Activated T-helper 17 cell treated with anti-CD3 and anti-CD28 coated beads, Interleukin-2, amount 50 U/mL, for 72 hours (primary cell): ENCODE measurements around the gene OLIG3. TPM values are rescaled to one million over a fixed set of nuclear protein-coding genes. Genes with fewer than 3 reads are reported as not detected.

ENCODE experiments used
- ATAC-seq: fragments of 150-1000 bp; cut with Tn5 transposase; replicated peaks from 2 replicates; pipeline ENCODE4 v1.10.0; 2021; ENCODE audit warnings: mild to moderate bottlenecking, moderate library complexity
- H3K27ac Mint-ChIP-seq: one replicate; pipeline ENCODE4 v1.8.0; 2022; ENCODE audit warnings: mixed read lengths
- H3K27me3 Mint-ChIP-seq: one replicate; pipeline ENCODE4 v1.8.0; 2022; ENCODE audit warnings: mixed read lengths
- H3K36me3 Mint-ChIP-seq: one replicate; pipeline ENCODE4 v1.8.0; 2022; ENCODE audit warnings: low read depth, mild to moderate bottlenecking, mixed read lengths
- H3K4me1 Mint-ChIP-seq: one replicate; pipeline ENCODE4 v1.8.0; 2022; ENCODE audit warnings: mixed read lengths
- H3K4me3 Mint-ChIP-seq: one replicate; pipeline ENCODE4 v1.8.0; 2022; ENCODE audit warnings: mild to moderate bottlenecking, mixed read lengths
- H3K9me3 Mint-ChIP-seq: one replicate; pipeline ENCODE4 v1.8.0; 2022; ENCODE audit warnings: mixed read lengths
- total RNA-seq, 2 donors: library from RNA; stranded (reverse); gene quantifications; one replicate each; pipeline ENCODE4 v1.2.3, GENCODE V29; 2022

OLIG3 gene
- total RNA-seq, 2 donors from 2014 or later = 3.5 TPM

GRCh38 chr6:137512757-137513605, 18.8 kb upstream of the OLIG3 start:
- H3K4me1 Mint-ChIP-seq = peaks cover 4% of the 10 kb centered on the region
- ATAC-seq = no peak
- H3K27ac Mint-ChIP-seq = no peak overlapping the region
- no peaks in the 10 kb centered on the region for H3K9me3 Mint-ChIP-seq
- no peak overlapping the region for H3K4me3 Mint-ChIP-seq
- H3K36me3 Mint-ChIP-seq = no peaks in the 10 kb centered on the region
- H3K27me3 Mint-ChIP-seq = peaks cover 72% of the 10 kb centered on the region

GRCh38 chr6:137510923-137511322, 16.7 kb upstream of the OLIG3 start:
- Mint-ChIP-seq H3K4me3 (no peak overlapping the region), H3K27me3 (peaks cover 65% of the 10 kb centered on the region), H3K4me1 (peaks cover 9% of the 10 kb centered on the region), H3K9me3 (peaks cover 5% of the 10 kb centered on the region), H3K27ac (no peak overlapping the region), H3K36me3 (no peaks in the 10 kb centered on the region)
- no peak for ATAC-seq

- no peak overlapping the region for H3K4me3 Mint-ChIP-seq
Measured at GRCh38 chr6:137498481-137499190, 4.4 kb upstream of the OLIG3 start.

GRCh38 chr6:137497721-137498463, 3.7 kb upstream of the OLIG3 start:
- peak; percentile 17 for ATAC-seq
- peaks cover 20% of the 10 kb centered on the region for H3K36me3 Mint-ChIP-seq
- peaks cover 63% of the 10 kb centered on the region for H3K27me3 Mint-ChIP-seq
- H3K27ac Mint-ChIP-seq = no peak overlapping the region
- H3K4me3 Mint-ChIP-seq = peak overlapping the region; percentile 71
- no peaks in the 10 kb centered on the region for H3K9me3 Mint-ChIP-seq
- H3K4me1 Mint-ChIP-seq = peaks cover 10% of the 10 kb centered on the region

More at GRCh38 chr6:137498481-137499190, 4.4 kb upstream of the OLIG3 start:
- Mint-ChIP-seq H3K36me3 (peaks cover 15% of the 10 kb centered on the region), H3K4me1 (peaks cover 10% of the 10 kb centered on the region), H3K27ac (no peak overlapping the region), H3K9me3 (no peaks in the 10 kb centered on the region), H3K27me3 (peaks cover 62% of the 10 kb centered on the region)
- no peak for ATAC-seq

- H3K27ac Mint-ChIP-seq = no peak overlapping the region
Measured at GRCh38 chr6:137496909-137497720, 2.9 kb upstream of the OLIG3 start.

GRCh38 chr6:137496368-137496767, 2.2 kb upstream of the OLIG3 start:
- Mint-ChIP-seq H3K4me1 (peaks cover 15% of the 10 kb centered on the region), H3K27ac (no peak overlapping the region), H3K4me3 (peak overlapping the region; percentile 71), H3K9me3 (no peaks in the 10 kb centered on the region), H3K36me3 (peaks cover 27% of the 10 kb centered on the region), H3K27me3 (peaks cover 68% of the 10 kb centered on the region)
- ATAC-seq = no peak

More at GRCh38 chr6:137496909-137497720, 2.9 kb upstream of the OLIG3 start:
- peak; percentile 3 for ATAC-seq
- Mint-ChIP-seq H3K4me3 (peak overlapping the region; percentile 71), H3K4me1 (peaks cover 15% of the 10 kb centered on the region), H3K9me3 (no peaks in the 10 kb centered on the region), H3K27me3 (peaks cover 65% of the 10 kb centered on the region), H3K36me3 (peaks cover 27% of the 10 kb centered on the region)

GRCh38 chr6:137495703-137496336, 1.6 kb upstream of the OLIG3 start:
- H3K27me3 Mint-ChIP-seq = peaks cover 72% of the 10 kb centered on the region
- H3K36me3 Mint-ChIP-seq = peaks cover 27% of the 10 kb centered on the region
- H3K4me1 Mint-ChIP-seq = peaks cover 15% of the 10 kb centered on the region
- no peak overlapping the region for H3K27ac Mint-ChIP-seq
- H3K9me3 Mint-ChIP-seq = no peaks in the 10 kb centered on the region
- peak; percentile 35 for ATAC-seq
- H3K4me3 Mint-ChIP-seq = peak overlapping the region; percentile 71

- ATAC-seq = no peak
- H3K4me3 Mint-ChIP-seq = peak overlapping the region; percentile 71
- no peaks in the 10 kb centered on the region for H3K9me3 Mint-ChIP-seq
- H3K36me3 Mint-ChIP-seq = peaks cover 27% of the 10 kb centered on the region
- peaks cover 15% of the 10 kb centered on the region for H3K4me1 Mint-ChIP-seq
- peak overlapping the region; percentile 56 for H3K27ac Mint-ChIP-seq
- H3K27me3 Mint-ChIP-seq = peaks cover 78% of the 10 kb centered on the region
Measured at GRCh38 chr6:137494988-137495702, 951 bp upstream of the OLIG3 start.

- Mint-ChIP-seq H3K9me3 (no peaks in the 10 kb centered on the region), H3K4me3 (peak overlapping the region; percentile 71), H3K27me3 (peaks cover 80% of the 10 kb centered on the region), H3K36me3 (peaks cover 27% of the 10 kb centered on the region), H3K4me1 (peaks cover 19% of the 10 kb centered on the region), H3K27ac (no peak overlapping the region)
- ATAC-seq = peak; percentile 33
Measured at GRCh38 chr6:137493218-137494038, 766 bp downstream of the OLIG3 start.

GRCh38 chr6:137492289-137493217, 1.6 kb downstream of the OLIG3 start:
- H3K4me3 Mint-ChIP-seq = peak overlapping the region; percentile 71
- no peak overlapping the region for H3K27ac Mint-ChIP-seq
- H3K4me1 Mint-ChIP-seq = peaks cover 20% of the 10 kb centered on the region
- H3K9me3 Mint-ChIP-seq = no peaks in the 10 kb centered on the region
- no peak for ATAC-seq
- H3K36me3 Mint-ChIP-seq = peaks cover 27% of the 10 kb centered on the region
- H3K27me3 Mint-ChIP-seq = peaks cover 75% of the 10 kb centered on the region

- Mint-ChIP-seq H3K27ac (no peak overlapping the region), H3K4me3 (peak overlapping the region; percentile 71), H3K4me1 (peaks cover 25% of the 10 kb centered on the region), H3K9me3 (no peaks in the 10 kb centered on the region), H3K36me3 (peaks cover 27% of the 10 kb centered on the region), H3K27me3 (peaks cover 78% of the 10 kb centered on the region)
- ATAC-seq = peak; percentile 23
Measured at GRCh38 chr6:137491478-137491877, 2.7 kb downstream of the OLIG3 start.
